ENCODE measurements around the gene ZNF747.

DNA sequence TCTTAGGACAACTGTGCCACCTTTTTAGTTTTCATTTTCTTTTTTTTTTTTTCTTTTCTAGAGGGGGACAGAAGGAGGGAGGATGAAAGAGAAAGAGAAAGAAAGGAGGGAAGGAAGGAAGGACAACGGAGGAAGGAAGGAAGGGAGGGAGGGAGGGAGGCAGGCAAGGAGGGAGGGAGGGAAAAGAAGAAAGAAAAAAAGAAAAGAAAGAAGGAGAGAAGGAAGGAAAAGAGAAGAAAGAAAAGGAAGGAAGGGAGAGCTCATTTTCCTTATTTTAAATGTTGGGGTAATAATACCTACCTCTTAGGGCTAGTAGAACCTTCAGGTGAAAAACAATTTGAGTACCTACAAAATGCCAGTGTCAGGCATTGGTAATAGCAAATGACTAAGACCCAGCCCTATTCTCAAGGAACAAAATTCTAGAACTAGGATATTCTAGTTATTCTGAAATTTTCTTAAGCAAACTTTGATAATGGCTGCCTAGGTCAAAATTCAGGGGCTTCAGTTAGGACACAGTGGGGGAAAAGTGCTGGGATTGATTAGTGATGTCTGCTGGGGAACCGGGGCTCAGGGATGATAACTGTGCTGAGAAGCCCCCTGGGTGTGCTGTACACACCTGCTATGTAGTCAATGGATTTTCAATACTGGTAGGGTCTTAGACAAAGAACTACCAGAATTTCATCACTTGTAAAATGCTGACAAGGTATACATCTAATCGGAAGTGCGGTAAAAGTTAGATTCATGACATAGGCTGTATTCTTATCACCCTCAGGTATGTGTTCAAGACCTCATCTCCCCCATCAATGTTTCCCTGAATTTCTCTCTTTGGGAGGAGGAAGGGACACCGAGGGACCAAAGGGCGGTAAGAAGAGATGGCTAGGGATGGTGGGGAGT lies 31.0 kb downstream of the ZNF747 start:
- TF ChIP-seq EZH2 (IDR thresholded peaks at IDR 0.05; ENCODE audit: insufficient read depth, low read length) = no peak
- TF ChIP-seq, protein P1, sequence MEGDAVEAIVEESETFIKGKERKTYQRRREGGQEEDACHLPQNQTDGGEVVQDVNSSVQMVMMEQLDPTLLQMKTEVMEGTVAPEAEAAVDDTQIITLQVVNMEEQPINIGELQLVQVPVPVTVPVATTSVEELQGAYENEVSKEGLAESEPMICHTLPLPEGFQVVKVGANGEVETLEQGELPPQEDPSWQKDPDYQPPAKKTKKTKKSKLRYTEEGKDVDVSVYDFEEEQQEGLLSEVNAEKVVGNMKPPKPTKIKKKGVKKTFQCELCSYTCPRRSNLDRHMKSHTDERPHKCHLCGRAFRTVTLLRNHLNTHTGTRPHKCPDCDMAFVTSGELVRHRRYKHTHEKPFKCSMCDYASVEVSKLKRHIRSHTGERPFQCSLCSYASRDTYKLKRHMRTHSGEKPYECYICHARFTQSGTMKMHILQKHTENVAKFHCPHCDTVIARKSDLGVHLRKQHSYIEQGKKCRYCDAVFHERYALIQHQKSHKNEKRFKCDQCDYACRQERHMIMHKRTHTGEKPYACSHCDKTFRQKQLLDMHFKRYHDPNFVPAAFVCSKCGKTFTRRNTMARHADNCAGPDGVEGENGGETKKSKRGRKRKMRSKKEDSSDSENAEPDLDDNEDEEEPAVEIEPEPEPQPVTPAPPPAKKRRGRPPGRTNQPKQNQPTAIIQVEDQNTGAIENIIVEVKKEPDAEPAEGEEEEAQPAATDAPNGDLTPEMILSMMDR (IDR thresholded peaks at IDR 0.05; ENCODE audit: insufficient read depth, low read depth, low read length) = no peak

Data from astrocyte (in vitro differentiated cells and primary cell).